ENCODE measurements around the gene BRF1. TPM values are rescaled to one million over a fixed set of nuclear protein-coding genes. Genes with fewer than 3 reads are reported as not detected.

BRF1 gene
- total RNA-seq, 1 donor from 2014 or later: 20.5 TPM

GRCh38 chr14:105241641-105242040, 59.2 kb downstream of the BRF1 start:
- DNase-seq (ENCODE audit: low spot score): no peak
- no peak for ATAC-seq

- no peak for DNase-seq (ENCODE audit: low spot score)
- ATAC-seq: no peak
Measured at GRCh38 chr14:105240811-105241576, 59.8 kb downstream of the BRF1 start.

- DNase-seq (ENCODE audit: low spot score): no peak
Measured at GRCh38 chr14:105229099-105229655, 71.6 kb downstream of the BRF1 start.

GRCh38 chr14:105228562-105228961, 72.2 kb downstream of the BRF1 start:
- ATAC-seq (no peak), DNase-seq (ENCODE audit: low spot score) (no peak)

More at GRCh38 chr14:105229099-105229655, 71.6 kb downstream of the BRF1 start:
- ATAC-seq: peak; percentile 26

- DNase-seq (ENCODE audit: low spot score): no peak
- ATAC-seq: no peak
Measured at GRCh38 chr14:105227346-105227745, 73.5 kb downstream of the BRF1 start.

- ATAC-seq: no peak
- no peak for DNase-seq (ENCODE audit: low spot score)
Measured at GRCh38 chr14:105226198-105226597, 74.6 kb downstream of the BRF1 start.

- DNase-seq (ENCODE audit: low spot score) (no peak), ATAC-seq (no peak)
Measured at GRCh38 chr14:105224845-105225570, 75.8 kb downstream of the BRF1 start.

- no peak for DNase-seq (ENCODE audit: low spot score)
- peak; percentile 65 for ATAC-seq
Measured at GRCh38 chr14:105223770-105224544, 76.8 kb downstream of the BRF1 start.

- DNase-seq (ENCODE audit: low spot score): no peak
Measured at GRCh38 chr14:105223260-105223659, 77.5 kb downstream of the BRF1 start.

GRCh38 chr14:105221598-105222178, 79.1 kb downstream of the BRF1 start:
- no peak for ATAC-seq
- no peak for DNase-seq (ENCODE audit: low spot score)

More at GRCh38 chr14:105223260-105223659, 77.5 kb downstream of the BRF1 start:
- no peak for ATAC-seq

- ATAC-seq: peak; percentile 86
- peak; percentile 72 for DNase-seq (ENCODE audit: low spot score)
Measured at GRCh38 chr14:105220699-105221597, 79.9 kb downstream of the BRF1 start.

GRCh38 chr14:105219753-105220152, 81.0 kb downstream of the BRF1 start:
- no peak for DNase-seq (ENCODE audit: low spot score)
- ATAC-seq: no peak

GRCh38 chr14:105219043-105219612, 81.7 kb downstream of the BRF1 start:
- DNase-seq (ENCODE audit: low spot score) (no peak), ATAC-seq (no peak)

- no peak for ATAC-seq
- no peak for DNase-seq (ENCODE audit: low spot score)
Measured at GRCh38 chr14:105218611-105219010, 82.2 kb downstream of the BRF1 start.

GRCh38 chr14:105217774-105218173, 83.0 kb downstream of the BRF1 start:
- ATAC-seq (no peak), DNase-seq (ENCODE audit: low spot score) (no peak)

GRCh38 chr14:105216490-105217247, 84.1 kb downstream of the BRF1 start:
- ATAC-seq (no peak), DNase-seq (ENCODE audit: low spot score) (no peak)

GRCh38 chr14:105215602-105216001, 85.2 kb downstream of the BRF1 start:
- DNase-seq (ENCODE audit: low spot score) (no peak), ATAC-seq (no peak)

- ATAC-seq: no peak
Measured at GRCh38 chr14:105214324-105214915, 86.4 kb downstream of the BRF1 start.

More at GRCh38 chr14:105214324-105214915, 86.4 kb downstream of the BRF1 start:
- DNase-seq (ENCODE audit: low spot score): no peak
